ENCODE measurements around the gene IFITM5.

DNA sequence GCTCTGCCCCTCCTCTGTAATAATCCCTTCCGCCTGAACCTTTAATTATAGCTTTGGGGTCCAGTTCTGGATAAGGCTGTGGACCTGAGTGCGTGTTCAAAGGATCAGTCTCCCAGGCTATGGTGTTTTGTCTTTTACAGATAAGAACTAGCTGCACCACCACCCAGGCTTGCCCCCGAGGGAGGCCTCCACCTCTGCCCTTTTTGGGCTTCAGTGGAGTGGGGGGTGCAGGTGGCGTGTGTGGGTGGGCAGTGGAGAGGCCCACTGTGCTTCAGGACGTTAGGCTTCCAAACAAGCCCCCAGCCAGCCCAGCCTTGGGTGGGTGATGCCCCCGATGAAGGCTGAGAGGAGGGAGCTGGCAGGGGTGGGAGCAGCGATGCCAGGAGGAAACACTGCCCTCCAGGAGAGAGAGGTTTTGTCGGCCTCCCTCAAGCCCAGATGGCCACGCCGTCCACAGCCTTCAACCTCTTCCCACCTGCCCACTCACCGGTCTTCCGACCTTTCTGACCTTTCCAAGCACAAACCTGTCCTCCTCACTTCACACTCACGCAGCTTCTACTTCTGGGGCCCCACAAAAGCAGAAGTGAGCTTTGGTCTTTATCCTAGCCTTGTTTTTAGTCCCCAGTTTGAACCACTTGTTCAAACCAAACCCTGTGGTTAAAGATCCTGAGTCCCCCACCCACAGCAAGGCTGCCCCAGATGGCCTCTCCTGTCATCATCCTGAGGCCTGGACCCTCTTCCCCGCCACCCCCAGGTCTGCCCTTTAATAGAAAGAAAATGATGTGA is 42.2 kb downstream of the IFITM5 start:
- TF ChIP-seq EZH2phosphoT487 (IDR thresholded peaks at IDR 0.05; ENCODE audit: low read depth, severe bottlenecking, unreplicated experiment) (no peak), EZH2 (IDR thresholded peaks at IDR 0.05; ENCODE audit: borderline replicate concordance) (no peak)
- TF ChIP-seq, protein P1, sequence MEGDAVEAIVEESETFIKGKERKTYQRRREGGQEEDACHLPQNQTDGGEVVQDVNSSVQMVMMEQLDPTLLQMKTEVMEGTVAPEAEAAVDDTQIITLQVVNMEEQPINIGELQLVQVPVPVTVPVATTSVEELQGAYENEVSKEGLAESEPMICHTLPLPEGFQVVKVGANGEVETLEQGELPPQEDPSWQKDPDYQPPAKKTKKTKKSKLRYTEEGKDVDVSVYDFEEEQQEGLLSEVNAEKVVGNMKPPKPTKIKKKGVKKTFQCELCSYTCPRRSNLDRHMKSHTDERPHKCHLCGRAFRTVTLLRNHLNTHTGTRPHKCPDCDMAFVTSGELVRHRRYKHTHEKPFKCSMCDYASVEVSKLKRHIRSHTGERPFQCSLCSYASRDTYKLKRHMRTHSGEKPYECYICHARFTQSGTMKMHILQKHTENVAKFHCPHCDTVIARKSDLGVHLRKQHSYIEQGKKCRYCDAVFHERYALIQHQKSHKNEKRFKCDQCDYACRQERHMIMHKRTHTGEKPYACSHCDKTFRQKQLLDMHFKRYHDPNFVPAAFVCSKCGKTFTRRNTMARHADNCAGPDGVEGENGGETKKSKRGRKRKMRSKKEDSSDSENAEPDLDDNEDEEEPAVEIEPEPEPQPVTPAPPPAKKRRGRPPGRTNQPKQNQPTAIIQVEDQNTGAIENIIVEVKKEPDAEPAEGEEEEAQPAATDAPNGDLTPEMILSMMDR (IDR thresholded peaks at IDR 0.05; ENCODE audit: poor library complexity), result no peak
